Common myeloid progenitor, CD34-positive (primary cell): ENCODE data around the gene GNAI3.
A peak's percentile ranks its signal among the peaks of the same experiment; 100 is the strongest.

Experiments used
- CTCF ChIA-PET: fragments of 350-600 bp; sonication (Branson Sonifier 250); formaldehyde crosslinking; loops from one replicate; lab custom pipeline; 2021; ENCODE audit warnings: antibody characterized with exemption; lab: Charles Lee
- POLR2A ChIA-PET: fragments of 350-600 bp; sonication (Branson Sonifier 250); formaldehyde crosslinking; loops from one replicate; lab custom pipeline; 2021; ENCODE audit warnings: antibody characterized with exemption; lab: Charles Lee
- DNase-seq, 3 donors: peaks; one replicate each; pipeline versions ENCODE4 v3.0.0 to v3.0.0-alpha.2; 2013
- H3K27ac ChIP-seq, 2 experiments: 1 replicate in 1 of 2; 2 replicates in 1 of 2; pipeline ENCODE4 v1.7.0; 2013; ENCODE audit warnings: inconsistent platforms in 2 of 2, low read length in 2 of 2, mild to moderate bottlenecking in 2 of 2, low read depth in 1 of 2, moderate library complexity in 1 of 2; ENCODE audit not compliant: severe bottlenecking in 2 of 2, insufficient read depth in 1 of 2, poor library complexity in 1 of 2
- H3K27me3 ChIP-seq, 5 experiments: replicated peaks in 2 of 5; 1 replicate in 3 of 5; 2 replicates in 2 of 5; pipeline versions ENCODE4 v1.6.1 to v1.7.0; 2013; ENCODE audit warnings: low read length in 4 of 5, mild to moderate bottlenecking in 2 of 5, moderate library complexity in 2 of 5, inconsistent platforms in 1 of 5; ENCODE audit not compliant: insufficient read depth in 5 of 5, control insufficient read depth in 4 of 5
- H3K36me3 ChIP-seq, 4 experiments: 1 replicate in 2 of 4; 2 replicates in 2 of 4; pipeline versions ENCODE4 v1.6.1 to v1.7.0; 2013; ENCODE audit warnings: low read length in 3 of 4, control low read depth in 1 of 4, mild to moderate bottlenecking in 1 of 4; ENCODE audit not compliant: control insufficient read depth in 4 of 4, insufficient read depth in 4 of 4
- H3K4me1 ChIP-seq, 4 experiments: 1 replicate in 3 of 4; 2 replicates in 1 of 4; pipeline versions ENCODE4 v1.6.1 to v1.7.1; 2013; ENCODE audit warnings: low read length in 3 of 4, mild to moderate bottlenecking in 3 of 4, control low read depth in 1 of 4, inconsistent platforms in 1 of 4, moderate library complexity in 1 of 4; ENCODE audit not compliant: control insufficient read depth in 4 of 4, insufficient read depth in 4 of 4; ENCODE audit errors: control extremely low read depth in 1 of 4
- H3K4me3 ChIP-seq, 7 experiments: 1 replicate in 4 of 7; 2 replicates in 3 of 7; pipeline versions ENCODE4 v1.5.1 to v1.7.0; 2013; ENCODE audit warnings: mild to moderate bottlenecking in 7 of 7, low read length in 6 of 7, moderate library complexity in 6 of 7, inconsistent platforms in 2 of 7, low read depth in 2 of 7, control low read depth in 1 of 7; ENCODE audit not compliant: insufficient read depth in 4 of 7, control insufficient read depth in 1 of 7; ENCODE audit errors: extremely low read depth in 1 of 7
- H3K9me3 ChIP-seq, 5 experiments: 1 replicate in 4 of 5; 2 replicates in 1 of 5; pipeline versions ENCODE4 v1.6.1 to v1.7.1; 2013; ENCODE audit warnings: low read length in 4 of 5, mild to moderate bottlenecking in 2 of 5, inconsistent platforms in 1 of 5, low read depth in 1 of 5, moderate library complexity in 1 of 5; ENCODE audit not compliant: control insufficient read depth in 4 of 5, insufficient read depth in 2 of 5; ENCODE audit errors: control extremely low read depth in 1 of 5
- WGBS: methylation state at CpG from one replicate; pipeline ENCODE4 v1.1.5; 2013; ENCODE audit not compliant: insufficient coverage; 5-methylcytosine and 5-hydroxymethylcytosine counted together

The GNAI3 gene

GRCh38 chr1:109644670-109645069, 96.3 kb downstream of the GNAI3 start:
- H3K9me3 ChIP-seq: peaks cover 0 to 3% (median 0%) of the 10 kb centered on the region in 5 experiments
- CTCF ChIA-PET: interaction anchor here (1.4 to 25.8 kb wide), 4 partner anchors 11 to 133 kb away, joined by 3 to 430 read pairs (median 276); partner anchors contain the start of genes GNAI3, GPR61 and GSTM4
- peaks cover 0 to 38% (median 14%) of the 10 kb centered on the region in 4 experiments for H3K4me1 ChIP-seq
- POLR2A ChIA-PET: no interaction called here
- DNase-seq: no peak
- no peak overlapping the region for H3K4me3 ChIP-seq
- H3K27me3 ChIP-seq: no peaks in the 10 kb centered on the region
- no peak overlapping the region for H3K27ac ChIP-seq
- no peaks in the 10 kb centered on the region for H3K36me3 ChIP-seq
- WGBS: 30% methylated on average over 2 of the region's 10 CpGs

DNA sequence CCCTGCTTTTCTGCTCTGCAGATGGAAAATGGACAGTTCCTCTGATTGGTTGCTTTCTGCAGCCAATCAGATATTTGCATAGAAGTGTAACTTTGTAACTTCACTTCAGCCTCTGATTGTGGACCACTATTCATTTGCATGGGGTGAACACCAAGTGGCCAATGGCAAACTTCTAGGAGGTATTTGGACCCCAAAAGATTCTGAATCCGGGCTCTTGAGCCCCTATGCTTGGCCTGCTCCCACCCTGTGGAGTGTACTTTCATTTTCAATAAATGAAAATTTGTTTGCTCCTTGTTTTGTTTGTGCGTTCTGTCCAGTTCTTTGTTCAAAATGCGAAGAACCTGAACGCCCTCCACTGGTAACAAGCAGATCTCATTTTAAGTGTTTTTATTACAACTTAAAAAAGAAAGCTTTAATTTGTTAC, 101.1 kb downstream of the GNAI3 start:
- POLR2A ChIA-PET: no interaction called here
- Histone ChIP-seq H3K27ac (no peak overlapping the region), H3K36me3 (no peaks in the 10 kb centered on the region), H3K27me3 (peaks cover 0 to 2% (median 0%) of the 10 kb centered on the region in 5 experiments), H3K4me1 (peaks cover 0 to 6% (median 0%) of the 10 kb centered on the region in 4 experiments), H3K4me3 (peak overlapping the region in 3 of 7 experiments; percentile 34 to 68 (median 38)), H3K9me3 (peaks cover 0 to 3% (median 0%) of the 10 kb centered on the region in 5 experiments)
- 50% methylated on average over 1 of the region's 4 CpGs for WGBS
- peak; percentile 48 to 80 (median 70) for DNase-seq
- CTCF ChIA-PET: interaction anchor here (0.7 to 15.1 kb wide), 19 partner anchors 11 to 380 kb away, joined by 3 to 233 read pairs (median 6); partner anchors contain the start of genes AHCYL1, GSTM1 and GSTM2

GRCh38 chr1:109650609-109651008, 102.2 kb downstream of the GNAI3 start:
- DNase-seq: no peak
- ChIA-PET POLR2A (no interaction called here), CTCF (interaction anchor here (0.7 to 15.1 kb wide), 22 partner anchors 10 to 1006 kb away, joined by 3 to 233 read pairs (median 5); partner anchors contain the start of genes AHCYL1, GSTM1 and GSTM2)
- peaks cover 0 to 2% (median 0%) of the 10 kb centered on the region in 5 experiments for H3K27me3 ChIP-seq
- peaks cover 0 to 11% (median 6%) of the 10 kb centered on the region in 4 experiments for H3K4me1 ChIP-seq
- peaks cover 0 to 3% (median 0%) of the 10 kb centered on the region in 5 experiments for H3K9me3 ChIP-seq
- no peaks in the 10 kb centered on the region for H3K36me3 ChIP-seq
- H3K27ac ChIP-seq: no peak overlapping the region
- no peak overlapping the region for H3K4me3 ChIP-seq
- 100% methylated on average over 1 of the region's 3 CpGs for WGBS

GRCh38 chr1:109652402-109652801, 104.0 kb downstream of the GNAI3 start:
- Histone ChIP-seq H3K27me3 (peaks cover 0 to 2% (median 0%) of the 10 kb centered on the region in 5 experiments), H3K4me3 (no peak overlapping the region), H3K9me3 (no peaks in the 10 kb centered on the region), H3K36me3 (no peaks in the 10 kb centered on the region), H3K4me1 (peaks cover 0 to 23% (median 15%) of the 10 kb centered on the region in 4 experiments), H3K27ac (no peak overlapping the region)
- DNase-seq: no peak
- CTCF ChIA-PET: interaction anchor here (1.1 to 15.1 kb wide), 8 partner anchors 14 to 332 kb away, joined by 3 to 233 read pairs (median 10); partner anchors contain the start of gene AHCYL1
- WGBS: 88% methylated on average over 1 of the region's 2 CpGs
- POLR2A ChIA-PET: no interaction called here

GRCh38 chr1:109653306-109653705, 104.9 kb downstream of the GNAI3 start:
- ChIA-PET CTCF (interaction anchor here (1.1 to 15.1 kb wide), 5 partner anchors 15 to 122 kb away, joined by 3 to 233 read pairs (median 19); no protein-coding TSS in a partner anchor), POLR2A (no interaction called here)
- H3K27ac ChIP-seq: no peak overlapping the region
- DNase-seq: no peak
- no peaks in the 10 kb centered on the region for H3K9me3 ChIP-seq
- WGBS: 94% methylated on average over 2 of the region's 2 CpGs
- H3K4me3 ChIP-seq: no peak overlapping the region
- H3K4me1 ChIP-seq: peaks cover 0 to 27% (median 20%) of the 10 kb centered on the region in 4 experiments
- H3K36me3 ChIP-seq: peaks cover 0 to 5% (median 0%) of the 10 kb centered on the region in 4 experiments
- peaks cover 0 to 2% (median 0%) of the 10 kb centered on the region in 5 experiments for H3K27me3 ChIP-seq

- no peak overlapping the region for H3K27ac ChIP-seq
- peaks cover 0 to 31% (median 24%) of the 10 kb centered on the region in 4 experiments for H3K4me1 ChIP-seq
- ChIA-PET CTCF (interaction anchor here (1.2 to 15.1 kb wide), 4 partner anchors 17 to 330 kb away, joined by 4 to 233 read pairs (median 16); partner anchors contain the start of gene AHCYL1), POLR2A (no interaction called here)
- DNase-seq: no peak
- no peaks in the 10 kb centered on the region for H3K9me3 ChIP-seq
- H3K27me3 ChIP-seq: peaks cover 0 to 2% (median 0%) of the 10 kb centered on the region in 5 experiments
- peaks cover 0 to 14% (median 1%) of the 10 kb centered on the region in 4 experiments for H3K36me3 ChIP-seq
- H3K4me3 ChIP-seq: no peak overlapping the region
- 100% methylated on average over 10 of the region's 12 CpGs for whole genome bisulfite sequencing
Measured at GRCh38 chr1:109654519-109654918, 106.1 kb downstream of the GNAI3 start.
